ENCODE measurements around the gene RHOV. TPM values are rescaled to one million over a fixed set of nuclear protein-coding genes. Genes with fewer than 3 reads are reported as not detected.

The RHOV gene
- total RNA-seq, 1 donor from 2014 or later = 3.1 TPM

DNA sequence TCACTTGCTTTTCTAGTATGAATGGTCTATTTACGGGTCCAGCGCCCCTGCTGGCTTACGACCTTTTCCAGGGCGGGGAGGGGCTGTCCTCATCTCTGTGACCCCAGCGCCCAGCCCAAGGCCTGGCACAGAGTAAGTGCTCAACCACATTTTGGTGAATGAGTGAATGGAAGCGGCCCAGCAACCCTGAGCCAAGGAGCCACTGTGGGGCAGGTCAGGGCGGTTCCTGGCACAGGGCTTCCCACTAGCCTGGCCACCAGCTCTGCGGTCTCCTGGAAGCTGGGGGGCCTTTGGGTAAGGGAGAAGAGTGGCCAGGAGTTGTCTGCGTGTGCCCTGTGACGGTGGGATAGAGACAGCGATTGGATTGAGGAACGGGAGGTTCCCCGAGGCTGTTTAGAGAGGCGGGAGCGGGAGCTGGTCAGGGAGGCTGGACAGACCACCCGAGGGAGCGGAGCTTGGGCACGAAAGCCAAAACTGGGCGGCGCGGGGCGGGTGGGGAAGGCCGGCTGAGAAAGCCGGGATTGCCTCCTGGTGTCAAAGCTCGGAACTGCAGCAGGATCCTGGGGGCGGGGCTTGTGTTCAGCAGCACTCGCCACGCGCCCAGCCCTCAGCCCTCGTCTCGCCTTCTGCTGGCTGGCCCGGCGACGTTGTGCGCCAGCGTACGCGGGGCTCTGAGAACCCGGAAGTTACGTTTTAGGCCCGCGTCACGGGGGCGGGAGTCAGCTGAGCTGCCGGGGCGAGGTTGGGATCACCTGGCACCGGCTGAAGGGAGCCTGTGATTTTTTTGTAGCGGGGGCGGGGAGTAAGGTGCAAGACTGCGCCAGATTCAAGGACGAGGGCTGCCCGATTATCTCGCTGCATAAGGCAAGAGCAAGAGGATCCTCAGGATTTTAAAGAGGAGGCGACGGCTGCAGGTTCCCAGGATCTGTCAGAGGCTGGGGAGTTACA is 20.0 kb upstream of the RHOV start, which contains the start of gene VPS18:
Gene VPS18, plus strand, starts transcription at position 718 of the 948 bp plus-strand sequence. CDS start 319 bp downstream, outside the sequence.
- TF ChIP-seq, protein P1, sequence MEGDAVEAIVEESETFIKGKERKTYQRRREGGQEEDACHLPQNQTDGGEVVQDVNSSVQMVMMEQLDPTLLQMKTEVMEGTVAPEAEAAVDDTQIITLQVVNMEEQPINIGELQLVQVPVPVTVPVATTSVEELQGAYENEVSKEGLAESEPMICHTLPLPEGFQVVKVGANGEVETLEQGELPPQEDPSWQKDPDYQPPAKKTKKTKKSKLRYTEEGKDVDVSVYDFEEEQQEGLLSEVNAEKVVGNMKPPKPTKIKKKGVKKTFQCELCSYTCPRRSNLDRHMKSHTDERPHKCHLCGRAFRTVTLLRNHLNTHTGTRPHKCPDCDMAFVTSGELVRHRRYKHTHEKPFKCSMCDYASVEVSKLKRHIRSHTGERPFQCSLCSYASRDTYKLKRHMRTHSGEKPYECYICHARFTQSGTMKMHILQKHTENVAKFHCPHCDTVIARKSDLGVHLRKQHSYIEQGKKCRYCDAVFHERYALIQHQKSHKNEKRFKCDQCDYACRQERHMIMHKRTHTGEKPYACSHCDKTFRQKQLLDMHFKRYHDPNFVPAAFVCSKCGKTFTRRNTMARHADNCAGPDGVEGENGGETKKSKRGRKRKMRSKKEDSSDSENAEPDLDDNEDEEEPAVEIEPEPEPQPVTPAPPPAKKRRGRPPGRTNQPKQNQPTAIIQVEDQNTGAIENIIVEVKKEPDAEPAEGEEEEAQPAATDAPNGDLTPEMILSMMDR (conservative IDR thresholded peaks at IDR 0.05; ENCODE audit: low read depth, low read length) = peak; percentile 68
- peak; percentile 68 for DNase-seq (ENCODE audit: low read depth)
- H3K4me3 ChIP-seq (ENCODE audit: low read depth, low read length) = peak within 1 kb of the TSS; percentile 77

DNA sequence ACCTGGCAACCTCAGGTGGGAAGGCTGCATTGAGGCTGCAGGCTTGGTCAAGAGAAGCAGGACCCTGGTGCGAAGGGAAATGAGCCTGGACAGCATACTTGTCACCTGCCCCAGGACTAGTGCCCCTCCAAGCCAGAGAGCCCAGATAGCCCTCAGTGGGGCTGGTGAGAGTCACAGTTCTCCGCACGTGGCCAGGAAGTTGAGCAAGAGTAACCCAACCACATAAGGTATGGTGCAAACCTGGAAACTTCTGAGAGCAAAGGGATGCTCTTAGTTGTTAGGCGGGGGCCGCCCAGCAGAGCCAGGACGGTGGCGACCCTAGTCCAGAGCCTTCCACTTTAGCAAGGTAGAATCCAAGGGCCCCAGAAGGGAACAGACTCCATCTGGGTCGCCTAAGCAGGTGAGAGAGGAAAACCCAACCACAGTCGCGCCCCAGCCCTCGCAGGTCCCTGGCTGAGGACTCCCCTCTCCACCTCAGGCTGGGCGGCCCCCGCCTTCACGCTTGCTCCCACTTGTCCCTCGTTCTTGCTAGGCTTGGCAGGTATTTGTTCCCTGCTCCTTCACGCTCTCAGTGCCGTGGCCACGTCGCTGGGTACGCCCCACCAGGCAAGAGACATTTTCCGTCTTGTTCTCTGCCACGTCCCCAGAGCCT is 19.1 kb upstream of the RHOV start:
- TF ChIP-seq, protein P1 (conservative IDR thresholded peaks at IDR 0.05; ENCODE audit: low read depth, low read length) = no peak
- no peak overlapping the region for H3K4me3 ChIP-seq (ENCODE audit: low read depth, low read length)

DNA sequence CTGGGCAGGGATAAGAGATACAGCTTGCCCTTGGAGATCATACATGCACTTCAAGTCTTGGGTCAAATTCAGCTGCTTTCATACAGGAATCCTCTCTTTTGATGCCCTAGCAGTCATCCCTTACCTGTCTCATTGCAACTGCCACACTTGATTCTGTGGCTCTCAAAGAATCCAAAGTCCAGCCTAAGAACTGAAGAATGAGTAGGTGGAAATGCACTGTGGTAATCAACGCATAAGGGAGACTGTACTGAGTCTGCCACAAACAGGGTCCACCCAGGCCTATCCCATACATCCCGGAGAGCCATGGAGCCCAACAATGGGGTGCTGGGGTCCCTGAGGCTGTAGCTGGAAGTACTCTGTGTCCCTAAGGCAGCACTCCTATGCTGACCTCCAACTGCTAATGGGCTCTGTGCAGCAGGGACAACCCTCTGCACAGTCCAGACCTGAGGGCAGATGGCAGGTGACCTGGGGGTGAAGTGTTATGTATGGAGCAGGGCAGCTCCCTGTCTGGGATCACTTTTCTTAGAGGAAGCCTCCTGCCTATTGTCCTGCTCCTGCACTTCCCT is 18.5 kb upstream of the RHOV start:
- H3K4me3 ChIP-seq (ENCODE audit: low read depth, low read length) = no peak overlapping the region
- TF ChIP-seq, protein P1 (conservative IDR thresholded peaks at IDR 0.05; ENCODE audit: low read depth, low read length) = no peak
- no peak for DNase-seq (ENCODE audit: low read depth)

More for the DNA sequence above, 19.1 kb upstream of the RHOV start:
- no peak for DNase-seq (ENCODE audit: low read depth)

DNA sequence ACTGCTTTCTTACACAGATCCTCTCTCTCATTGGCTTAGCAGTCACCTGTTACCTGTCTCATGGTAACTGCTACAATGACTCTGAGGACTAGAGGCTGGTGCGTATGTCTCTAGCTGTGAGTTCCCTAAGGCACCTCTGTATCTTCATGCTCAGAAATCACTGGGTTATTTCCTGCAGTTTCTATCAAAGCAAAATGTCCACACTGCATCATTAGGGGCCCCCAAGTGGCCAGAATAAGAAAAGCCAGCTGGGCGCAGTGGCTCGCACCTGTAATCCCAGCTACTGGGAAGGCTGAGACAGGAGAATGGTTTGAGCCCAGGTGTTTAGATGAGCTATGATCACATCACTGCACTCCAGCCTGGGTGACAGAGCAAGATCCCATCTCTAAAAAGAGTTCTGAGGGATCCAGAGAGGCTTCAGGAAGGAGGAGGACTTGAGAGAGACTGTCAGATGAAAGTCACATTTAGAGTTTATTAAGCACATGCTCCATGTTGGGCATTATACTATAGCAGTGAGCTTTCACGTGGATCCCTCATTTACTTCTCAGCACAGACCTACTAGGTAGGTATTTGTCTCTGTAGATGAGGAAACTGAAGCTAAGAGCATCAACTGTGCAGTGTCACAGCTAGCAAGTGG is 17.9 kb upstream of the RHOV start:
- TF ChIP-seq, protein P1 (conservative IDR thresholded peaks at IDR 0.05; ENCODE audit: low read depth, low read length) = peak; percentile 86
- no peak for DNase-seq (ENCODE audit: low read depth)
- H3K4me3 ChIP-seq (ENCODE audit: low read depth, low read length) = no peak overlapping the region

DNA sequence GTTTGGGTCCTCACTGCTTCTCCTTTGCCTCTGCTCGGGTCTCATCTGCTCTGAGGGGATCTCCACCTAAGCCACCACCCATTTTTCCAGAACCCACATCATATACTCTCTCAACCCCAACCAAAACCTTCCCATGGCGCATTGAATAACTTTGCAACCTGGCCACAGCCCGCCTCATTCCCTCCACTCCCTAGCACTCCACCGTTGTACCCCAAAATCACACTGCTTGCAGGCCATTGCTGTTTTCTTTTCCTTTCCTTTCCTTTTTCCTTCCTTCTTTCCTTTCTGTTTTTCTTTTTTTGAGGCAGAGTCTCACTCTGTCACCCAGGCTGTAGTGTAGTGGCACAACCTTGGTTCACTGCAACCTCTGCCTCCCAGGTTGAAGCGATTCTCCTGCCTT is 17.1 kb upstream of the RHOV start:
- TF ChIP-seq, protein P1 (conservative IDR thresholded peaks at IDR 0.05; ENCODE audit: low read depth, low read length) = no peak
- no peak for DNase-seq (ENCODE audit: low read depth)
- H3K4me3 ChIP-seq (ENCODE audit: low read depth, low read length) = no peak overlapping the region

DNA sequence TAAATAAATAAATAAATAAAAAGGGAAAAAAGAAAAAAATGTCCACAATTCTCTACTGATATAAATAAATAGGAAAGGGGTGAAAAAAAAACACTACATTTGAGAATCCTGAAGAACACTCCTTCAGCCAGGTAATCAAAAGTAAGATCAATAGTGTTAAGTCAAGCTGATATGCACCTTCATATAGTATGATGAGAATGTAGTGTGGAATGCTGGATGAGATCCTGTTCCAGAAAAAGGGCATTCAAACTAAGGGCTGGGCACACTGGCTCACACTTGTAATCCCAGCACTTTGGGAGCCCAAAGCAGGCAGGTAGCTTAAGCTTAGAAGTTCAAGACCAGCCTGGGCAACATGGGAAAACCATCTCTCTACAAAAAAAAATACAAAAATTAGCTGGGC is 15.1 kb upstream of the RHOV start:
- DNase-seq (ENCODE audit: low read depth) = no peak
- H3K4me3 ChIP-seq (ENCODE audit: low read depth, low read length) = no peak overlapping the region
- TF ChIP-seq, protein P1 (conservative IDR thresholded peaks at IDR 0.05; ENCODE audit: low read depth, low read length) = no peak

Data from epithelial cell of proximal tubule (primary cell).